ENCODE data around the gene UHRF1.
A peak's percentile ranks its signal among the peaks of the same experiment; 100 is the strongest.

The UHRF1 gene

DNA sequence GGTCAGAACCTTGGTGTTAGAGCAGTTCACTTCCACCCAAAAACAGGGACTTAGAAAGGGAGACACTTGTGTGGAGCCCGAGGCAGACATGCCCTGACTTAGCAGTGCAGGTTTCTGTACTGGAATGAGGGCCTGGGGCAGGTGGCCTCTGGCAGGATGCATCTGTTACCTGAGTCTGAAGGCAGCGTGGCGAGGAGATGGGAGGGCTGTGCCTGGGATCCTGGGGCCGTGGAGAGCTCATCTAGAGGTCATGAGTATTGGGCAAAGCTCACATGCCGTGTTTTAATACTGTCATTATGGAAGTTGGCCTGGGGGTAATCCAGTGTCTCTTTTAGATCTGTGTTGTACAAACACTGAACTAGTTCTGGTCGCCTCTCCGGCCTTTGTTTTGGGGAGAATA is 81.0 kb downstream of the UHRF1 start:
- no peak for ATAC-seq
- no peak for DNase-seq

- DNase-seq (no peak), ATAC-seq (no peak)
Measured at GRCh38 chr19:4991538-4991937, 82.2 kb downstream of the UHRF1 start.

- DNase-seq (no peak), ATAC-seq (no peak)
Measured at GRCh38 chr19:4991996-4992698, 82.8 kb downstream of the UHRF1 start.

DNA sequence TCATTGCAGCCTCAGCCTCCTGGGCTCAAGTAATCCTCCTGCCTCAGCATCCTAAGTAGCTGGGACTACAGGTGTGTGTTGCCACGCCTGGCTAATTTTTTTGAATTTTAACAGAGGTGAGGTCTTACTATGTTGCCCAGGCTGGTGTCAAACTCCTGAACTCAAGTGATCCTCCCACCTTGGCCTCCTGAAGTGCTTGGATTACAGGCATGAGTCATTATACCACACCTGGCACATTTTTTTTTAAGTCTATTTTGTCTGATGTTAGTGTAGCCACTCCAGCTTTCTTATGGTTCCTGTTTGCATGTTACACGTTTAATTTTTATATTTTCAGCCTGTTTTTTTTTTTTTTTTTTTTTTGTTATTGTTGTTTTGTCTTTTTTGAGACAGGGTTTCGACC is 84.4 kb downstream of the UHRF1 start:
- ATAC-seq: no peak
- DNase-seq: no peak

GRCh38 chr19:4996701-4997100 is 87.4 kb downstream of the UHRF1 start:
- DNase-seq: no peak
- ATAC-seq: no peak

DNA sequence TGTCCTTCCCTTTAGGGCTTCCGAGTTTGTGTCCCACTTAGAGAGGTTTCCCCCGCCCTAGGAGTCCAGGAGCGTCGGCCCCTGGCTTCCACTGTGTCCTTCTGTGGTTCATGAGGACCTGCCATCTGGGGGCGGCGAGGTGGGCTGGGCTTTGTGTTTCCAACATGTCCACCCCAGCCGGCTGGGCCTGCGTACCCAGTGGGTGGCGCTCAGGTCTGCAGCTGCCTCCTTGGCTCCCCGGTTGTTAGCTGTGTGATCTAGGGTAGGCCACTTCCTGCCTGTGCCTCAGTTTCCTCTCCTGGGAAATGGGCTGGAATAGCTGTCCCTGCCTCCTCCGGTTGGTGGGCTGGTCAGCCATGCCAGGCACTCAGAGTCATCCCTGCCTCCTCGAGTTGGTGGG is 88.0 kb downstream of the UHRF1 start:
- no peak for DNase-seq
- no peak for ATAC-seq

DNA sequence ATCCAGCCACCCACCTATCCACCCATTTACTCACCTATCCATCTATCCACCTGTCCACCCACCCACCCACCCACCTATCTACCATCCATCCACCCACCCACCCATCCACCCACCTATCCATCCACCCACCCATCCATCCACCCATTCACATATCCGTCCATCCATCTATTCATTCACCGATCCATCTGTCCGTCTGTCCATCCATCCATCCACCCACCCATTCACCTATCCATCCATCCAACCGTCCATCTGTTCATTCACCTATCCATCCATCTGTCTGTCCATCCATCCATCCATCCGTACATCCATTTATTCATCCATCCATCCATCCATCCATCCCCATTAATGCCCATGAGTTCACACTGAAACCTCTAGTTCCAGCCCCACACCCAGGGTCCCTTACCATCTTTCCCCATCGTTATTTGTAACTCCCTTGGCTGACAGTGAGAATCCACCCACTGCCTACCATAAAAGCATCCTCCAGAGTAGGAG is 90.9 kb downstream of the UHRF1 start:
- DNase-seq: no peak

DNA sequence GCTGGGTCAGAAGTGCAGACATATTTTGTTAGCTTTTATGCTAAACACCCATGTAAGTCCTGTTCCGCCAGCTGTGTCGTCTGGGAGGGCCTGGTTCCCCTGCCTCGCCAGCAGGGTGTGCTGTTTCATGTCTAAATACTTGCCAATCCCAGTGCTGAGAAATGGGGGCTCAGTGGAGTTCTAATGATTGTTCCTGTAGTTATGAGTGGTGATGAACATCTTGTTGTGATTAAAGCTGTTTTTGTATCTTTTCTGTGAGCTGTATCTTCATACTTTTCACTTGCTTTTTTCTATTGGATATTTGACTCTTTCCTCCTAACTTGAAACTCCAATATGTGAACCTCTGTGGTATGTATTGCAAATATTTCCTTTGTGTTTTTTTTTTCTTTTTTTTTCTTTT is 92.3 kb downstream of the UHRF1 start:
- DNase-seq (peak; percentile 53), ATAC-seq (no peak)

More for the DNA sequence above, 90.9 kb downstream of the UHRF1 start:
- ATAC-seq: no peak

DNA sequence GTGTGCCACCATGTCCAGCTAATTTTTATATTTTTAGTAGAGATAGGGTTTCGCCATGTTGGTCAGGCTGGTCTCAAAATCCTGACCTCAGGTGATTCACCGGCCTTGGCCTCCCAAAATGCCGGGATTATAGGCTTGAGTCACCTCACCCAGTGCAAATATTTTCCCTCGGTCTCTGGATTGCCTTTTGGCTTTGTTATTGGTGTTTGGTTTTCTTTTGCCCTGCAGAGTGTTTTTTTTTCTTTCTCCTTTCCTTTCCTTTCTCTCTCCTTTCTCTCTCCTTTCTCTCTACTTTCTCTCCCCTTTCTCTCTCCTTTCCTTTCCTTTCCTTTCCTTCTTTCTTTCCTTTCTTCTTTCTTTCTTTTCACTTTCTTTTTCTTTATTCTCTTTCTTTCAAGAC is 92.8 kb downstream of the UHRF1 start:
- DNase-seq (no peak), ATAC-seq (no peak)

- DNase-seq (no peak), ATAC-seq (no peak)
Measured at GRCh38 chr19:5003781-5004180, 94.5 kb downstream of the UHRF1 start.

- DNase-seq (no peak), ATAC-seq (no peak)
Measured at GRCh38 chr19:5005096-5005495, 95.8 kb downstream of the UHRF1 start.

GRCh38 chr19:5006201-5006600 is 96.9 kb downstream of the UHRF1 start:
- DNase-seq: no peak
- ATAC-seq: no peak

- ATAC-seq (no peak), DNase-seq (no peak)
Measured at GRCh38 chr19:5006821-5007220, 97.5 kb downstream of the UHRF1 start.

All from stimulated activated naive CD8-positive, alpha-beta T cell treated with anti-CD3 and anti-CD28 coated beads, Interleukin-15, Interleukin-2, amounts not matched to agents 100 U/mL and 50 U/mL, for 24 hours (primary cell).